Gastroesophageal sphincter (tissue), 4 donors: Measurements from ENCODE around the gene CD93. TPM values are rescaled to one million over a fixed set of nuclear protein-coding genes. Genes with fewer than 3 reads are reported as not detected.

Source experiments
- ATAC-seq: fragments of 150-250 bp; one replicate; pipeline ENCODE4 v1.9.1; 2016; ENCODE audit warnings: mild to moderate bottlenecking, moderate library complexity
- H3K27ac ChIP-seq, 4 donors: fragments of 200-600 bp; sonication (generic) in 3 of 4; 1 replicate in 3 of 4; 2 replicates in 1 of 4; pipeline ENCODE4 v1.5.1; 2016 to 2019
- H3K27me3 ChIP-seq: fragments of 200-600 bp; sonication (generic); one replicate; pipeline ENCODE4 v1.5.1; 2019
- H3K36me3 ChIP-seq, 2 donors: fragments of 200-600 bp; sonication (generic); one replicate each; pipeline ENCODE4 v1.5.1; 2019; ENCODE audit warnings: control low read depth in 1 of 2
- H3K4me1 ChIP-seq, 3 donors: fragments of 200-600 bp; sonication (generic); 1 replicate in 2 of 3; 2 replicates in 1 of 3; pipeline ENCODE4 v1.5.1; 2016 to 2019; ENCODE audit warnings: control low read depth in 2 of 3
- H3K4me3 ChIP-seq, 2 donors: fragments of 200-600 bp; sonication (generic); one replicate each; pipeline ENCODE4 v1.5.1; 2019; ENCODE audit warnings: mild to moderate bottlenecking in 1 of 2, moderate library complexity in 1 of 2
- H3K9me3 ChIP-seq, 3 donors: fragments of 200-600 bp; sonication (generic); one replicate each; pipeline ENCODE4 v1.5.1; 2017 to 2019; ENCODE audit warnings: control low read depth in 2 of 3
- EP300 ChIP-seq: sonication (generic); formaldehyde crosslinking; IDR thresholded peaks from one replicate; pipeline ENCODE4 v1.6.1; 2017; ENCODE audit warnings: antibody characterized with exemption, mild to moderate bottlenecking
- POLR2A ChIP-seq, 2 donors: fragments of 450-650 bp; IDR thresholded peaks; one replicate each; pipeline ENCODE4 v1.6.1; 2017; ENCODE audit warnings: antibody characterized with exemption in 2 of 2, mild to moderate bottlenecking in 2 of 2, moderate library complexity in 1 of 2
- POLR2AphosphoS5 ChIP-seq: sonication (generic); formaldehyde crosslinking; IDR thresholded peaks from one replicate; pipeline ENCODE4 v1.6.1; 2017; ENCODE audit warnings: antibody characterized with exemption
- WGBS, 2 donors: methylation state at CpG; one replicate each; pipeline ENCODE4 v1.1.5; 2018; ENCODE audit warnings: low coverage in 1 of 2; 5-methylcytosine and 5-hydroxymethylcytosine counted together
- total RNA-seq, 4 donors: library from RNA; depleted of rRNA; stranded (reverse); fragments of >200 nt; gene quantifications; one replicate each; pipeline ENCODE4 v1.1.0, GENCODE V29; 2016
- TF ChIP-seq, protein P1 (sequence below), 4 experiments: fragments of 200-600 bp in 2 of 4; fragments of 450-650 bp in 2 of 4; sonication (generic) in 1 of 4; IDR thresholded peaks; one replicate each; pipeline ENCODE4 v1.5.1; 2017 to 2019; ENCODE audit warnings: antibody characterized with exemption in 4 of 4, mild to moderate bottlenecking in 2 of 4, moderate library complexity in 2 of 4

CD93 gene
- total RNA-seq, 4 donors from 2014 or later: 20.4 to 75.4 (median 47.2) TPM

DNA sequence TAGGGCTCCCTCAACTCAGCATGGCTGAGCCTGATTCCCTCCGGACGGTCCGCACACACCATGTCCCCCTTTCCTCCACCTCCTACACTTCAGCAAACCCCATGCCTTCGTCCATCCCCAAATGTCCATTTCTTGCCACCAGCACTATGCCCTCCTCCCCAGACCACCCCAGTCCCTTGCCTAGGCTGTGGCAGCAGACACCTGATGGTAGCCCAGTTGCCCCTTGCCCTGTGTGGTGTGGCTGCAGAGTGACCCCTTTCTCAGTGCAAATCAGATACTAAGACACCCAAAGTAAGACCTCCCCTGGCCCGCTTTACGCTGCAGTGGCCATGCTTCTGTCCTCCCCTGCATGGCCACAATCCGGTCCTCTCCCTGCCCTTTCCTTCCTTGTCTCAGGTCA is 34.1 kb upstream of the CD93 start:
- H3K27me3 ChIP-seq: peaks cover 5% of the 10 kb centered on the region
- no peak for ATAC-seq
- H3K36me3 ChIP-seq: no peaks in the 10 kb centered on the region
- H3K27ac ChIP-seq: peak overlapping the region in 3 of 4 donors; percentile 5 to 32 (median 25)
- peaks cover 0 to 9% (median 0%) of the 10 kb centered on the region in 3 donors for H3K4me1 ChIP-seq
- 92% methylated on average over 3 to 4 of the region's 7 CpGs for WGBS, 2 donors
- TF ChIP-seq EP300: no peak
- TF ChIP-seq POLR2A (IDR thresholded peaks at IDR 0.05): no peak
- TF ChIP-seq POLR2AphosphoS5: no peak
- TF ChIP-seq, protein P1, sequence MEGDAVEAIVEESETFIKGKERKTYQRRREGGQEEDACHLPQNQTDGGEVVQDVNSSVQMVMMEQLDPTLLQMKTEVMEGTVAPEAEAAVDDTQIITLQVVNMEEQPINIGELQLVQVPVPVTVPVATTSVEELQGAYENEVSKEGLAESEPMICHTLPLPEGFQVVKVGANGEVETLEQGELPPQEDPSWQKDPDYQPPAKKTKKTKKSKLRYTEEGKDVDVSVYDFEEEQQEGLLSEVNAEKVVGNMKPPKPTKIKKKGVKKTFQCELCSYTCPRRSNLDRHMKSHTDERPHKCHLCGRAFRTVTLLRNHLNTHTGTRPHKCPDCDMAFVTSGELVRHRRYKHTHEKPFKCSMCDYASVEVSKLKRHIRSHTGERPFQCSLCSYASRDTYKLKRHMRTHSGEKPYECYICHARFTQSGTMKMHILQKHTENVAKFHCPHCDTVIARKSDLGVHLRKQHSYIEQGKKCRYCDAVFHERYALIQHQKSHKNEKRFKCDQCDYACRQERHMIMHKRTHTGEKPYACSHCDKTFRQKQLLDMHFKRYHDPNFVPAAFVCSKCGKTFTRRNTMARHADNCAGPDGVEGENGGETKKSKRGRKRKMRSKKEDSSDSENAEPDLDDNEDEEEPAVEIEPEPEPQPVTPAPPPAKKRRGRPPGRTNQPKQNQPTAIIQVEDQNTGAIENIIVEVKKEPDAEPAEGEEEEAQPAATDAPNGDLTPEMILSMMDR (IDR thresholded peaks at IDR 0.05): no peak
- H3K4me3 ChIP-seq: no peak overlapping the region
- no peaks in the 10 kb centered on the region for H3K9me3 ChIP-seq

DNA sequence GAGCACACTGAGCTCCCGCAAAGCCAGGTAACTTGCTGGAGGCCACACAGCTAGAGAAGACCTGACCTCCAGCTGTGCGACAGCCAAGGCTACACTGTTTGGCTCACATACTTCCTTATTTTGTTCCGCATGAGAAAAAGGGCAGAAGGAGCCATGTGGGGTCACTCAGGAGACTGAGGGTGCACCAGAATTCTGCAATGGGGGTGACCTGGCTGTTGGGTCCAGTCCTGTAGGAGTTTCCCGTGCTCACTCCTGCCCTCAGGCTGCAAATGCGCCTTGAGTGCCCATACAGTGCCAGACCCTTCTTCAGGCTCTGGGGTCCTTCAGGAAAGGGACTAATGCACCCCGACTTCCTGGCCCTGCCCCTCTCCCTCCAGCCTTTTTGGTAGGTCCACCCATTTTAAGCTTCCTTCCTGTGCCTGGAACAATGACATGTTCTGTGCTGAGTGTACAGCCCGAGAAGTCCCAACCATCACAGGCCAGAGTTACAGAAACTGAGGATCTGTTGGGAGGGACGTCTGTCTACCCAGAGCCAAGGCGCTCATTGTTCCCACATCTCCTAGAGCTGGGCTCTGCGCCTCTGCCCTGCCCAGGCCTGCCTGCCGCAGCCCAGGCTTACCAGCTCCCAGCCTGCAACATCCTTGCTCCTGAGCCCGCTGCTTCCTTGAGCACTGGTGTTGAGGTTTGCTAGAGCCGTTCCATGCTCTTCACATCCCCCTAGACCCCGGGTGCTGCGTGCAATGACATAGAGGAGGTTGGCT is 33.5 kb upstream of the CD93 start:
- peak; percentile 64 for ATAC-seq
- WGBS, 2 donors: 60 to 80% methylated on average over 1 of the region's 15 CpGs
- no peaks in the 10 kb centered on the region for H3K36me3 ChIP-seq
- H3K4me3 ChIP-seq: no peak overlapping the region
- peak; percentile 26 for TF ChIP-seq POLR2AphosphoS5
- TF ChIP-seq, protein P1 (IDR thresholded peaks at IDR 0.05): no peak
- TF ChIP-seq POLR2A (IDR thresholded peaks at IDR 0.05): no peak
- no peak for TF ChIP-seq EP300
- peaks cover 5% of the 10 kb centered on the region for H3K27me3 ChIP-seq
- no peaks in the 10 kb centered on the region for H3K9me3 ChIP-seq
- peaks cover 0 to 9% (median 0%) of the 10 kb centered on the region in 3 donors for H3K4me1 ChIP-seq
- peak overlapping the region in 3 of 4 donors; percentile 5 to 32 (median 25) for H3K27ac ChIP-seq

DNA sequence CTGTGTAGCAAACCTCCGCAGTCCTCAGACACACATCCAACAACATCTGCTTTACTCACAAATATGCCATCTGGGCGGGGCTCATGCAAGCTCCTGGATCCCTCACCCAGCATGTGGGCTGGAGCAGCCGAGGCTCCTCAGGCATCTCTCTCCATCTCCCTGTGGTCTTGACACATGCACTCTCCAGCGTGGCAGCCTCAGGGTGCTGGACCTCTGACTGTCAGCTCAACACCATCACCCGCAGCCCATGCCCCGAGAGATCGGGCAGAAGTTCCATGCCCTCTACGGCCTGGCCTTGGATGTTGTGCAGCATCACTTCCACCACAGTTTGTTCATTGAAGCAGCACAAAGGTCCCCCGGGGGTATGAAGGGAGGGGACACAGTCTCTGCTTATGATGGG is 32.6 kb upstream of the CD93 start:
- peak overlapping the region in 1 of 4 donors; percentile 5 for H3K27ac ChIP-seq
- no CpG with 5 or more reads among the region's 9 CpGs for WGBS, 2 donors
- TF ChIP-seq EP300: no peak
- TF ChIP-seq, protein P1 (IDR thresholded peaks at IDR 0.05): no peak
- peaks cover 5% of the 10 kb centered on the region for H3K27me3 ChIP-seq
- no peak for ATAC-seq
- H3K4me3 ChIP-seq: no peak overlapping the region
- no peaks in the 10 kb centered on the region for H3K36me3 ChIP-seq
- H3K4me1 ChIP-seq: peaks cover 0 to 9% (median 3%) of the 10 kb centered on the region in 3 donors
- no peaks in the 10 kb centered on the region for H3K9me3 ChIP-seq

DNA sequence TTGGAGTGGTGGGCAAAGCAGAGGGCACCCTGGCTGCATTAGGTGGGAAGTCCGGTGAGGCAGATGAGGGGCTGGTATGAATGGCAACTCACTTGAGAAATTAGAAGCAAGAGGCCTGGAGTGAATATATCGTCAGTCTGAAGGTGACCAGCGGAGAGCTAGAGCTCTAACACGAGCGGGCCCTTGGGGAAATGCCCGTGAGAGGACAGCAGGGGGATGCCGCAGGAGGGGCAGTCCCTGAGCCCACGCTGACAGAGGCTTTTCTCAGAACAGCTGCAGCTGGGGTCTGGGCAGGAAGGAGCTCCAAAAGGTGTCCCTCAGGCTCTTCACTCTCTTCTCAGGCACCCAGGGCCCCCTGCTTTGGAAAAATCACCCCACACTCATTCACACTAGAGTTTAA is 32.0 kb upstream of the CD93 start:
- H3K36me3 ChIP-seq: no peaks in the 10 kb centered on the region
- ATAC-seq: no peak
- 88 to 93% methylated on average over 5 to 7 of the region's 8 CpGs for WGBS, 2 donors
- no peaks in the 10 kb centered on the region for H3K9me3 ChIP-seq
- H3K27me3 ChIP-seq: peaks cover 5% of the 10 kb centered on the region
- no peak overlapping the region for H3K4me3 ChIP-seq
- H3K27ac ChIP-seq: no peak overlapping the region
- peaks cover 0 to 9% (median 3%) of the 10 kb centered on the region in 3 donors for H3K4me1 ChIP-seq
- TF ChIP-seq EP300 (no peak), POLR2A (IDR thresholded peaks at IDR 0.05) (no peak), POLR2AphosphoS5 (no peak)
- TF ChIP-seq, protein P1 (IDR thresholded peaks at IDR 0.05): no peak

DNA sequence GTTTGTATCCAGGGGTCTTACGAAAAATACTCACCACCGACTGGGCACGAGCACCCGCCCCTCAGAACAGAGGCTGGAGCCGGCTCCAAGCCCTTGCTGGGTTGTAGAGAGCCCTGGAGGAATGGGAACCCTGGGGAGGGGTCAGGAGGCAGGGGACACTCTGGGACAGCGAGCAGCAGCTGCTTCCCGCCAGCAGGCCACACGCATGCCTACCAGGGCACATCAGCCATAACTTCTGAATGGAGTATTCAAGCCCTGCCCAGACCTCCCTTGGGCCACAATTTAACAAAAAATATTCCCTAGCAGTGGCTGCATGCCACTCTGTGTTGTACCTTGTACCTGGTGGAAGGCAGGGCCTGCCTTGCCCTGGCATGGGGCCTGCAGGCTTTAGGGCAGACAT is 31.6 kb upstream of the CD93 start:
- 87% methylated on average over 4 of the region's 8 CpGs; no CpG with 5 or more reads in 1 of the 2 donors for WGBS, 2 donors
- TF ChIP-seq POLR2AphosphoS5 (no peak), EP300 (no peak), POLR2A (IDR thresholded peaks at IDR 0.05) (no peak)
- TF ChIP-seq, protein P1 (IDR thresholded peaks at IDR 0.05): no peak
- no peak for ATAC-seq

More for the DNA sequence above, 31.6 kb upstream of the CD93 start:
- H3K4me1 ChIP-seq: peaks cover 0 to 9% (median 3%) of the 10 kb centered on the region in 3 donors
- H3K9me3 ChIP-seq: no peaks in the 10 kb centered on the region
- no peak overlapping the region for H3K27ac ChIP-seq
- peaks cover 5% of the 10 kb centered on the region for H3K27me3 ChIP-seq
- H3K4me3 ChIP-seq: no peak overlapping the region
- H3K36me3 ChIP-seq: no peaks in the 10 kb centered on the region
